Tibial nerve (tissue), 4 donors: ENCODE results near the gene CPLANE2. TPM values are rescaled to one million over a fixed set of nuclear protein-coding genes. Genes with fewer than 3 reads are reported as not detected.
"Not testable (repeated sequence)": the region's sequence is repeated elsewhere in the genome, so short reads cannot be mapped to it uniquely, and the experiment has no call there.

Experiments
- DNase-seq, 2 donors: peaks; one replicate each; pipeline ENCODE4 v3.0.0-alpha.2; 2019; ENCODE audit warnings: low spot score in 2 of 2
- H3K27ac ChIP-seq, 4 donors: fragments of 200-600 bp; sonication (generic) in 3 of 4; one replicate each; pipeline ENCODE4 v1.5.1; 2017 to 2019; ENCODE audit warnings: mild to moderate bottlenecking in 1 of 4
- H3K27me3 ChIP-seq, 2 donors: fragments of 200-600 bp; sonication (generic) in 1 of 2; one replicate each; pipeline versions ENCODE4 v1.5.1 to v1.6.0; 2017 to 2019
- H3K36me3 ChIP-seq, 3 donors: fragments of 200-600 bp; sonication (generic); one replicate each; pipeline ENCODE4 v1.5.1; 2018 to 2019
- H3K4me1 ChIP-seq, 4 donors: fragments of 200-600 bp; sonication (generic) in 3 of 4; one replicate each; pipeline ENCODE4 v1.5.1; 2017 to 2019
- H3K4me3 ChIP-seq, 4 donors: fragments of 200-600 bp; sonication (generic) in 3 of 4; one replicate each; pipeline ENCODE4 v1.5.1; 2017 to 2019; ENCODE audit warnings: mild to moderate bottlenecking in 1 of 4, moderate library complexity in 1 of 4
- H3K9me3 ChIP-seq, 4 donors: fragments of 200-600 bp; sonication (generic) in 3 of 4; one replicate each; pipeline ENCODE4 v1.5.1; 2017 to 2019
- EP300 ChIP-seq, 2 donors: sonication (generic); formaldehyde crosslinking; IDR thresholded peaks; one replicate each; pipeline ENCODE4 v1.6.1; 2017; ENCODE audit warnings: antibody characterized with exemption in 2 of 2, mild to moderate bottlenecking in 1 of 2
- POLR2A ChIP-seq, 2 donors: fragments of 450-650 bp; IDR thresholded peaks; one replicate each; pipeline ENCODE4 v1.6.1; 2017; ENCODE audit warnings: antibody characterized with exemption in 2 of 2, mild to moderate bottlenecking in 2 of 2, moderate library complexity in 2 of 2
- WGBS, 2 donors: methylation state at CpG; one replicate each; pipeline ENCODE4 v1.1.5; 2018; 5-methylcytosine and 5-hydroxymethylcytosine counted together
- total RNA-seq, 4 donors: library from RNA; depleted of rRNA; stranded (reverse); fragments of >200 nt; gene quantifications; one replicate each; pipeline ENCODE4 v1.1.0, GENCODE V29; 2016
- TF ChIP-seq, protein P1 (sequence below), 5 experiments: fragments of 200-600 bp in 3 of 5; fragments of 450-650 bp in 2 of 5; sonication (generic) in 3 of 5; IDR thresholded peaks; one replicate each; pipeline ENCODE4 v1.5.1; 2016 to 2019; ENCODE audit warnings: antibody characterized with exemption in 5 of 5, mild to moderate bottlenecking in 3 of 5, moderate library complexity in 2 of 5

CPLANE2 gene
- total RNA-seq, 4 donors from 2014 or later, result 3.6 to 14.4 (median 9.6) TPM

DNA sequence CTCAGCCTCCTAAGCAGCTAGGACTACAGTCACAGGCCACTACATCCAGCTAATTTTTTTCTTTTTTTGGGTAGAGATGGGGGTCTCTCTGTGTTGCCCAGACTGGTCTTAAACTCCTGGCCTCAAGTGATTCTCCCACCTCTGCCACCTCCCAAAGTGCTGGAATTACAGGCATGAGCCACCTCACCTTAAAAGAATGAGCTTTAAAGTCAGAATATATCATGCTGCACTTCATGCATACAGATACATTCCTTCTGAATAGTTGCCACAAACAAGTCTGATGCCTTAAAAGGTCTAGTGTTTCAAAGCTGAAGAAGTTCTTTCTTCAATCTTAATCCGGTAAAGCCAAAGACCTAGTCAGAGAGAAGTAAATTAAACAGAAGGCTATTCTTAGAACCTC, 23.8 kb upstream of the CPLANE2 start:
- Histone ChIP-seq H3K4me1 (peaks cover 0 to 32% (median 0%) of the 10 kb centered on the region in 4 donors), H3K4me3 (no peak overlapping the region), H3K27ac (no peak overlapping the region), H3K36me3 (peaks cover 0 to 20% (median under 1%) of the 10 kb centered on the region in 3 donors), H3K27me3 (no peaks in the 10 kb centered on the region), H3K9me3 (no peaks in the 10 kb centered on the region)
- WGBS, 2 donors, result 58 to 68% methylated on average over 1 of the region's 1 CpG
- no peak for DNase-seq
- no peak for TF ChIP-seq EP300 (IDR thresholded peaks at IDR 0.05)
- TF ChIP-seq POLR2A (IDR thresholded peaks at IDR 0.05), result no peak
- TF ChIP-seq, protein P1, sequence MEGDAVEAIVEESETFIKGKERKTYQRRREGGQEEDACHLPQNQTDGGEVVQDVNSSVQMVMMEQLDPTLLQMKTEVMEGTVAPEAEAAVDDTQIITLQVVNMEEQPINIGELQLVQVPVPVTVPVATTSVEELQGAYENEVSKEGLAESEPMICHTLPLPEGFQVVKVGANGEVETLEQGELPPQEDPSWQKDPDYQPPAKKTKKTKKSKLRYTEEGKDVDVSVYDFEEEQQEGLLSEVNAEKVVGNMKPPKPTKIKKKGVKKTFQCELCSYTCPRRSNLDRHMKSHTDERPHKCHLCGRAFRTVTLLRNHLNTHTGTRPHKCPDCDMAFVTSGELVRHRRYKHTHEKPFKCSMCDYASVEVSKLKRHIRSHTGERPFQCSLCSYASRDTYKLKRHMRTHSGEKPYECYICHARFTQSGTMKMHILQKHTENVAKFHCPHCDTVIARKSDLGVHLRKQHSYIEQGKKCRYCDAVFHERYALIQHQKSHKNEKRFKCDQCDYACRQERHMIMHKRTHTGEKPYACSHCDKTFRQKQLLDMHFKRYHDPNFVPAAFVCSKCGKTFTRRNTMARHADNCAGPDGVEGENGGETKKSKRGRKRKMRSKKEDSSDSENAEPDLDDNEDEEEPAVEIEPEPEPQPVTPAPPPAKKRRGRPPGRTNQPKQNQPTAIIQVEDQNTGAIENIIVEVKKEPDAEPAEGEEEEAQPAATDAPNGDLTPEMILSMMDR (IDR thresholded peaks at IDR 0.05), result no peak

DNA sequence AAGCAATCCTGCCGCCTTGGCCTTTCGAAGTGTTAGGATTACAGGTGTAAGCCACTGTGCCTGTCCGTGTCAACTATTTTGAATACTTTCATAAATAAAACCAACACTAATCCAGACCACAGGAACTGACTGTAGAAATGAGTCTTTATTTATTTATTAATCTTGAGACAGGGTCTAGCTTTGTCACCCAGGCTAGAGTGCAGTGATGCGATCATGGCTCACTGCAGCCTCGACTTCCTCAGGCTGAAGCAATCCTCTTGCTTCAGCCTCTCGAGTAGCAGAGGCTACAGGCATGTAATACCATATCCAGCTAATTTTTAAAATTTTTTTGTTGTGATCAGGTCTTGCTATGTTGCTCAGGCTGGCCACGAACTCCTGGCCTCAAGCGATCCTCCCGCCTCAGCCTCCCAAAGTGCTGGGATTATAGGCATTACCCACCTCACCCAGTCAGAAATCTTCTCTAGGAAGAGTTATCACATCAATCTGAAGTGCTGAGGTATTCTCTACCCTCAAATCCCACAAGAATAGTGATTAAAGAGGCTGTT, 21.7 kb upstream of the CPLANE2 start:
- Histone ChIP-seq H3K27ac (peak overlapping the region in 1 of 4 donors; percentile 0), H3K4me1 (peaks cover 0 to 48% (median 0%) of the 10 kb centered on the region in 4 donors), H3K27me3 (no peaks in the 10 kb centered on the region), H3K36me3 (peaks cover 0 to 40% (median 6%) of the 10 kb centered on the region in 3 donors), H3K4me3 (no peak overlapping the region), H3K9me3 (no peaks in the 10 kb centered on the region)
- WGBS, 2 donors, result 93 to 95% methylated on average over 9 of the region's 9 CpGs
- no peak for DNase-seq
- TF ChIP-seq POLR2A (IDR thresholded peaks at IDR 0.05) (no peak), EP300 (IDR thresholded peaks at IDR 0.05) (no peak)
- TF ChIP-seq, protein P1 (IDR thresholded peaks at IDR 0.05), result no peak

GRCh38 chr1:16257968-16258367, 21.0 kb upstream of the CPLANE2 start:
- 91 to 94% methylated on average over 3 of the region's 3 CpGs for WGBS, 2 donors
- Histone ChIP-seq H3K27ac (no peak overlapping the region), H3K4me3 (no peak overlapping the region), H3K27me3 (no peaks in the 10 kb centered on the region), H3K9me3 (no peaks in the 10 kb centered on the region), H3K4me1 (peaks cover 0 to 54% (median 0%) of the 10 kb centered on the region in 4 donors), H3K36me3 (peaks cover 0 to 40% (median 6%) of the 10 kb centered on the region in 3 donors)
- no peak for TF ChIP-seq EP300 (IDR thresholded peaks at IDR 0.05)
- TF ChIP-seq POLR2A (IDR thresholded peaks at IDR 0.05), result no peak
- TF ChIP-seq, protein P1 (IDR thresholded peaks at IDR 0.05), result no peak
- no peak for DNase-seq

GRCh38 chr1:16257556-16257955, 20.6 kb upstream of the CPLANE2 start:
- H3K4me3 ChIP-seq, DNase-seq, H3K9me3 ChIP-seq, H3K27ac ChIP-seq, H3K27me3 ChIP-seq: not testable (repeated sequence)
- WGBS, 2 donors, result 96 to 98% methylated on average over 3 of the region's 3 CpGs
- peaks cover 0 to 37% (median 6%) of the 10 kb centered on the region in 3 donors for H3K36me3 ChIP-seq
- peaks cover 0 to 58% (median 0%) of the 10 kb centered on the region in 4 donors for H3K4me1 ChIP-seq

GRCh38 chr1:16256478-16256877, 19.5 kb upstream of the CPLANE2 start:
- H3K9me3 ChIP-seq, result no peaks in the 10 kb centered on the region
- H3K27ac ChIP-seq, result peak overlapping the region in 1 of 4 donors; percentile 57
- peaks cover 0 to 44% (median 6%) of the 10 kb centered on the region in 3 donors for H3K36me3 ChIP-seq
- H3K27me3 ChIP-seq, result no peaks in the 10 kb centered on the region
- WGBS, 2 donors, result 51 to 62% methylated on average over 4 of the region's 4 CpGs
- peaks cover 0 to 65% (median 3%) of the 10 kb centered on the region in 4 donors for H3K4me1 ChIP-seq
- TF ChIP-seq, protein P1 (IDR thresholded peaks at IDR 0.05), result no peak
- TF ChIP-seq POLR2A (IDR thresholded peaks at IDR 0.05) (no peak), EP300 (IDR thresholded peaks at IDR 0.05) (no peak)
- no peak overlapping the region for H3K4me3 ChIP-seq
- DNase-seq, result no peak
